ENCODE data around the gene NCAM1.

The NCAM1 gene

GRCh38 chr11:113176599-113177360, 215.6 kb downstream of the NCAM1 start:
- DNase-seq = no peak
- peaks cover 0 to 18% (median 2%) of the 10 kb centered on the region in 5 experiments for H3K27me3 ChIP-seq (replicated peaks in 2 of 5; ENCODE audit: control insufficient read depth in 4 of 5, insufficient read depth in 5 of 5, low read length in 4 of 5)
- H3K27ac ChIP-seq (ENCODE audit: insufficient read depth in 1 of 2, low read depth in 1 of 2, low read length in 2 of 2, poor library complexity in 1 of 2, severe bottlenecking in 2 of 2) = no peak overlapping the region
- ChIA-PET POLR2A (no interaction called here), CTCF (no interaction called here)
- H3K4me1 ChIP-seq (ENCODE audit: control extremely low read depth in 1 of 4, control insufficient read depth in 4 of 4, insufficient read depth in 4 of 4, low read length in 3 of 4) = no peaks in the 10 kb centered on the region
- no peak overlapping the region for H3K4me3 ChIP-seq (ENCODE audit: control insufficient read depth in 1 of 7, extremely low read depth in 1 of 7, insufficient read depth in 4 of 7, low read depth in 2 of 7, low read length in 6 of 7)
- H3K36me3 ChIP-seq (ENCODE audit: control insufficient read depth in 4 of 4, insufficient read depth in 4 of 4, low read length in 3 of 4) = no peaks in the 10 kb centered on the region
- no peaks in the 10 kb centered on the region for H3K9me3 ChIP-seq (ENCODE audit: control extremely low read depth in 1 of 5, control insufficient read depth in 4 of 5, insufficient read depth in 2 of 5, low read depth in 1 of 5, low read length in 4 of 5)

GRCh38 chr11:113177671-113178070, 216.5 kb downstream of the NCAM1 start:
- H3K36me3 ChIP-seq (ENCODE audit: control insufficient read depth in 4 of 4, insufficient read depth in 4 of 4, low read length in 3 of 4) = no peaks in the 10 kb centered on the region
- H3K27me3 ChIP-seq (replicated peaks in 2 of 5; ENCODE audit: control insufficient read depth in 4 of 5, insufficient read depth in 5 of 5, low read length in 4 of 5) = peaks cover 0 to 18% (median 2%) of the 10 kb centered on the region in 5 experiments
- H3K4me1 ChIP-seq (ENCODE audit: control extremely low read depth in 1 of 4, control insufficient read depth in 4 of 4, insufficient read depth in 4 of 4, low read length in 3 of 4) = no peaks in the 10 kb centered on the region
- no peaks in the 10 kb centered on the region for H3K9me3 ChIP-seq (ENCODE audit: control extremely low read depth in 1 of 5, control insufficient read depth in 4 of 5, insufficient read depth in 2 of 5, low read depth in 1 of 5, low read length in 4 of 5)
- ChIA-PET POLR2A (no interaction called here), CTCF (no interaction called here)
- H3K27ac ChIP-seq (ENCODE audit: insufficient read depth in 1 of 2, low read depth in 1 of 2, low read length in 2 of 2, poor library complexity in 1 of 2, severe bottlenecking in 2 of 2) = no peak overlapping the region
- no peak overlapping the region for H3K4me3 ChIP-seq (ENCODE audit: control insufficient read depth in 1 of 7, extremely low read depth in 1 of 7, insufficient read depth in 4 of 7, low read depth in 2 of 7, low read length in 6 of 7)
- no peak for DNase-seq
- WGBS (ENCODE audit: insufficient coverage) = 74% methylated on average over 2 of the region's 5 CpGs

GRCh38 chr11:113178381-113179070, 217.3 kb downstream of the NCAM1 start:
- no peaks in the 10 kb centered on the region for H3K4me1 ChIP-seq (ENCODE audit: control extremely low read depth in 1 of 4, control insufficient read depth in 4 of 4, insufficient read depth in 4 of 4, low read length in 3 of 4)
- no peaks in the 10 kb centered on the region for H3K9me3 ChIP-seq (ENCODE audit: control extremely low read depth in 1 of 5, control insufficient read depth in 4 of 5, insufficient read depth in 2 of 5, low read depth in 1 of 5, low read length in 4 of 5)
- no peak for DNase-seq
- WGBS (ENCODE audit: insufficient coverage) = 90% methylated on average over 9 of the region's 10 CpGs
- no peak overlapping the region for H3K4me3 ChIP-seq (ENCODE audit: control insufficient read depth in 1 of 7, extremely low read depth in 1 of 7, insufficient read depth in 4 of 7, low read depth in 2 of 7, low read length in 6 of 7)
- ChIA-PET CTCF (no interaction called here), POLR2A (no interaction called here)
- peaks cover 0 to 18% (median 2%) of the 10 kb centered on the region in 5 experiments for H3K27me3 ChIP-seq (replicated peaks in 2 of 5; ENCODE audit: control insufficient read depth in 4 of 5, insufficient read depth in 5 of 5, low read length in 4 of 5)
- H3K36me3 ChIP-seq (ENCODE audit: control insufficient read depth in 4 of 4, insufficient read depth in 4 of 4, low read length in 3 of 4) = no peaks in the 10 kb centered on the region
- H3K27ac ChIP-seq (ENCODE audit: insufficient read depth in 1 of 2, low read depth in 1 of 2, low read length in 2 of 2, poor library complexity in 1 of 2, severe bottlenecking in 2 of 2) = no peak overlapping the region

GRCh38 chr11:113179181-113179704, 218.0 kb downstream of the NCAM1 start:
- H3K4me3 ChIP-seq (ENCODE audit: control insufficient read depth in 1 of 7, extremely low read depth in 1 of 7, insufficient read depth in 4 of 7, low read depth in 2 of 7, low read length in 6 of 7) = no peak overlapping the region
- ChIA-PET CTCF (no interaction called here), POLR2A (no interaction called here)
- WGBS (ENCODE audit: insufficient coverage) = 100% methylated on average over 1 of the region's 2 CpGs
- no peaks in the 10 kb centered on the region for H3K4me1 ChIP-seq (ENCODE audit: control extremely low read depth in 1 of 4, control insufficient read depth in 4 of 4, insufficient read depth in 4 of 4, low read length in 3 of 4)
- DNase-seq = no peak
- H3K36me3 ChIP-seq (ENCODE audit: control insufficient read depth in 4 of 4, insufficient read depth in 4 of 4, low read length in 3 of 4) = no peaks in the 10 kb centered on the region
- H3K9me3 ChIP-seq (ENCODE audit: control extremely low read depth in 1 of 5, control insufficient read depth in 4 of 5, insufficient read depth in 2 of 5, low read depth in 1 of 5, low read length in 4 of 5) = no peaks in the 10 kb centered on the region
- peaks cover 0 to 18% (median 2%) of the 10 kb centered on the region in 5 experiments for H3K27me3 ChIP-seq (replicated peaks in 2 of 5; ENCODE audit: control insufficient read depth in 4 of 5, insufficient read depth in 5 of 5, low read length in 4 of 5)
- no peak overlapping the region for H3K27ac ChIP-seq (ENCODE audit: insufficient read depth in 1 of 2, low read depth in 1 of 2, low read length in 2 of 2, poor library complexity in 1 of 2, severe bottlenecking in 2 of 2)

- ChIA-PET CTCF (no interaction called here), POLR2A (no interaction called here)
- no peak overlapping the region for H3K4me3 ChIP-seq (ENCODE audit: control insufficient read depth in 1 of 7, extremely low read depth in 1 of 7, insufficient read depth in 4 of 7, low read depth in 2 of 7, low read length in 6 of 7)
- DNase-seq = no peak
- no peaks in the 10 kb centered on the region for H3K4me1 ChIP-seq (ENCODE audit: control extremely low read depth in 1 of 4, control insufficient read depth in 4 of 4, insufficient read depth in 4 of 4, low read length in 3 of 4)
- H3K27me3 ChIP-seq (replicated peaks in 2 of 5; ENCODE audit: control insufficient read depth in 4 of 5, insufficient read depth in 5 of 5, low read length in 4 of 5) = peaks cover 0 to 15% (median 0%) of the 10 kb centered on the region in 5 experiments
- no peaks in the 10 kb centered on the region for H3K36me3 ChIP-seq (ENCODE audit: control insufficient read depth in 4 of 4, insufficient read depth in 4 of 4, low read length in 3 of 4)
- H3K27ac ChIP-seq (ENCODE audit: insufficient read depth in 1 of 2, low read depth in 1 of 2, low read length in 2 of 2, poor library complexity in 1 of 2, severe bottlenecking in 2 of 2) = no peak overlapping the region
- no peaks in the 10 kb centered on the region for H3K9me3 ChIP-seq (ENCODE audit: control extremely low read depth in 1 of 5, control insufficient read depth in 4 of 5, insufficient read depth in 2 of 5, low read depth in 1 of 5, low read length in 4 of 5)
- WGBS (ENCODE audit: insufficient coverage) = 89% methylated on average over 5 of the region's 5 CpGs
These were observed 219.9 kb downstream of the NCAM1 start for GRCh38 chr11:113181094-113181493.

- Histone ChIP-seq H3K9me3 (ENCODE audit: control extremely low read depth in 1 of 5, control insufficient read depth in 4 of 5, insufficient read depth in 2 of 5, low read depth in 1 of 5, low read length in 4 of 5) (no peaks in the 10 kb centered on the region), H3K27me3 (replicated peaks in 2 of 5; ENCODE audit: control insufficient read depth in 4 of 5, insufficient read depth in 5 of 5, low read length in 4 of 5) (peaks cover 0 to 11% (median 0%) of the 10 kb centered on the region in 5 experiments), H3K36me3 (ENCODE audit: control insufficient read depth in 4 of 4, insufficient read depth in 4 of 4, low read length in 3 of 4) (no peaks in the 10 kb centered on the region), H3K27ac (ENCODE audit: insufficient read depth in 1 of 2, low read depth in 1 of 2, low read length in 2 of 2, poor library complexity in 1 of 2, severe bottlenecking in 2 of 2) (no peak overlapping the region), H3K4me3 (ENCODE audit: control insufficient read depth in 1 of 7, extremely low read depth in 1 of 7, insufficient read depth in 4 of 7, low read depth in 2 of 7, low read length in 6 of 7) (no peak overlapping the region), H3K4me1 (ENCODE audit: control extremely low read depth in 1 of 4, control insufficient read depth in 4 of 4, insufficient read depth in 4 of 4, low read length in 3 of 4) (no peaks in the 10 kb centered on the region)
- CTCF ChIA-PET = no interaction called here
- WGBS (ENCODE audit: insufficient coverage) = 100% methylated on average over 4 of the region's 6 CpGs
- POLR2A ChIA-PET = no interaction called here
- no peak for DNase-seq
These were observed 221.1 kb downstream of the NCAM1 start for GRCh38 chr11:113182288-113182687.

- ChIA-PET POLR2A (no interaction called here), CTCF (interaction anchor here (1.5 kb wide), 1 partner anchor 11 kb away, joined by 3 read pairs; no protein-coding TSS in a partner anchor)
- 100% methylated on average over 1 of the region's 5 CpGs for WGBS (ENCODE audit: insufficient coverage)
- H3K9me3 ChIP-seq (ENCODE audit: control extremely low read depth in 1 of 5, control insufficient read depth in 4 of 5, insufficient read depth in 2 of 5, low read depth in 1 of 5, low read length in 4 of 5) = no peaks in the 10 kb centered on the region
- H3K4me3 ChIP-seq (ENCODE audit: control insufficient read depth in 1 of 7, extremely low read depth in 1 of 7, insufficient read depth in 4 of 7, low read depth in 2 of 7, low read length in 6 of 7) = no peak overlapping the region
- no peaks in the 10 kb centered on the region for H3K36me3 ChIP-seq (ENCODE audit: control insufficient read depth in 4 of 4, insufficient read depth in 4 of 4, low read length in 3 of 4)
- DNase-seq = no peak
- H3K27me3 ChIP-seq (replicated peaks in 2 of 5; ENCODE audit: control insufficient read depth in 4 of 5, insufficient read depth in 5 of 5, low read length in 4 of 5) = peaks cover 0 to 5% (median 0%) of the 10 kb centered on the region in 5 experiments
- no peak overlapping the region for H3K27ac ChIP-seq (ENCODE audit: insufficient read depth in 1 of 2, low read depth in 1 of 2, low read length in 2 of 2, poor library complexity in 1 of 2, severe bottlenecking in 2 of 2)
- no peaks in the 10 kb centered on the region for H3K4me1 ChIP-seq (ENCODE audit: control extremely low read depth in 1 of 4, control insufficient read depth in 4 of 4, insufficient read depth in 4 of 4, low read length in 3 of 4)
These were observed 223.3 kb downstream of the NCAM1 start for GRCh38 chr11:113184498-113184897.
